T-cell (primary cell): ENCODE data around the gene CACNA2D4. TPM values are rescaled to one million over a fixed set of nuclear protein-coding genes. Genes with fewer than 3 reads are reported as not detected.
"Not testable (repeated sequence)": the region's sequence is repeated elsewhere in the genome, so short reads cannot be mapped to it uniquely, and the experiment has no call there.

Experiments used
- ATAC-seq, 4 experiments: fragments of 200-7000 bp in 3 of 4; fragments of 150-1000 bp in 1 of 4; cut with Tn5 transposase; replicated peaks in 1 of 4; 1 replicate in 3 of 4; 2 replicates in 1 of 4; pipeline ENCODE4 v1.10.0; 2021; ENCODE audit warnings: moderate library complexity in 3 of 4, mild to moderate bottlenecking in 2 of 4, moderate number of reproducible peaks in 1 of 4
- CTCF ChIA-PET, 2 donors: fragments of 300-600 bp; sonication (Branson Sonifier 250); formaldehyde crosslinking; loops; one replicate each; lab custom pipeline; 2022; ENCODE audit warnings: antibody characterized with exemption in 2 of 2; lab: Charles Lee
- POLR2A ChIA-PET, 2 donors: fragments of 300-600 bp; sonication (Branson Sonifier 250); formaldehyde crosslinking; loops; one replicate each; lab custom pipeline; 2022; ENCODE audit warnings: antibody characterized with exemption in 2 of 2; lab: Charles Lee
- DNase-seq, 35 experiments: peaks; one replicate each; pipeline versions ENCODE4 v3.0.0 to v3.0.0-alpha.2; 2013 to 2023
- H3K27ac ChIP-seq: one replicate; pipeline ENCODE4 v1.5.1; 2013; ENCODE audit warnings: low read length
- H3K27me3 ChIP-seq, 2 experiments: replicated peaks in 1 of 2; 1 replicate in 1 of 2; 2 replicates in 1 of 2; pipeline versions ENCODE4 v1.6.1 to v1.7.0; 2013; ENCODE audit warnings: low read length in 1 of 2, mixed read lengths in 1 of 2; ENCODE audit not compliant: control insufficient read depth in 2 of 2, insufficient read depth in 2 of 2; ENCODE audit errors: extremely low read depth in 1 of 2
- H3K36me3 ChIP-seq, 2 donors: 1 replicate in 1 of 2; 2 replicates in 1 of 2; pipeline versions ENCODE4 v1.6.1 to v1.7.0; 2013; ENCODE audit warnings: low read length in 1 of 2; ENCODE audit not compliant: control insufficient read depth in 2 of 2, insufficient read depth in 1 of 2; ENCODE audit errors: extremely low read depth in 1 of 2
- H3K4me1 ChIP-seq, 2 experiments: 1 replicate in 1 of 2; 2 replicates in 1 of 2; pipeline versions ENCODE4 v1.6.1 to v1.7.0; 2013; ENCODE audit warnings: low read length in 2 of 2, mixed read lengths in 1 of 2; ENCODE audit not compliant: insufficient read depth in 2 of 2, control insufficient read depth in 1 of 2; ENCODE audit errors: extremely low read depth in 1 of 2
- H3K4me3 ChIP-seq, 2 donors: 1 replicate in 1 of 2; 2 replicates in 1 of 2; pipeline versions ENCODE4 v1.5.1 to v1.7.0; 2013; ENCODE audit warnings: mild to moderate bottlenecking in 2 of 2, low read length in 1 of 2, moderate library complexity in 1 of 2; ENCODE audit not compliant: control insufficient read depth in 1 of 2; ENCODE audit errors: extremely low read depth in 1 of 2
- H3K9me3 ChIP-seq: 2 replicates; pipeline ENCODE4 v1.7.0; 2013
- H3K27ac Mint-ChIP-seq, 2 donors: one replicate each; pipeline ENCODE4 v1.8.0; 2020 to 2021; ENCODE audit warnings: mild to moderate bottlenecking in 2 of 2, mixed read lengths in 2 of 2
- H3K27me3 Mint-ChIP-seq, 2 donors: one replicate each; pipeline ENCODE4 v1.8.0; 2021 to 2022; ENCODE audit warnings: mixed read lengths in 2 of 2
- H3K36me3 Mint-ChIP-seq: one replicate; pipeline ENCODE4 v1.8.0; 2021; ENCODE audit warnings: mixed read lengths
- H3K4me1 Mint-ChIP-seq, 3 donors: one replicate each; pipeline ENCODE4 v1.8.0; 2020 to 2022; ENCODE audit warnings: mixed read lengths in 3 of 3, mild to moderate bottlenecking in 1 of 3
- H3K4me3 Mint-ChIP-seq, 3 donors: one replicate each; pipeline ENCODE4 v1.8.0; 2020 to 2022; ENCODE audit warnings: mild to moderate bottlenecking in 3 of 3, mixed read lengths in 3 of 3, moderate library complexity in 3 of 3
- H3K9me3 Mint-ChIP-seq, 3 donors: one replicate each; pipeline ENCODE4 v1.8.0; 2020 to 2022; ENCODE audit warnings: mixed read lengths in 3 of 3
- WGBS: methylation state at CpG from one replicate; pipeline ENCODE4 v1.1.5; 2013; ENCODE audit warnings: missing lambda C conversion rate; ENCODE audit not compliant: insufficient coverage; 5-methylcytosine and 5-hydroxymethylcytosine counted together
- total RNA-seq, 35 experiments: library from RNA in 6 of 35; stranded (reverse) in 6 of 35; fragments of 120-200 nt in 1 of 35; gene quantifications; one replicate each; pipeline versions ENCODE4 v1.2.1 to v1.2.4 and lab custom pipeline; 2013 to 2026

The CACNA2D4 gene
- total RNA-seq, 5 donors from 2014 or later (not counting 1 experiment from before 2014, with no cell fraction given) = 10.2 to 14.8 (median 12.1) TPM

DNA sequence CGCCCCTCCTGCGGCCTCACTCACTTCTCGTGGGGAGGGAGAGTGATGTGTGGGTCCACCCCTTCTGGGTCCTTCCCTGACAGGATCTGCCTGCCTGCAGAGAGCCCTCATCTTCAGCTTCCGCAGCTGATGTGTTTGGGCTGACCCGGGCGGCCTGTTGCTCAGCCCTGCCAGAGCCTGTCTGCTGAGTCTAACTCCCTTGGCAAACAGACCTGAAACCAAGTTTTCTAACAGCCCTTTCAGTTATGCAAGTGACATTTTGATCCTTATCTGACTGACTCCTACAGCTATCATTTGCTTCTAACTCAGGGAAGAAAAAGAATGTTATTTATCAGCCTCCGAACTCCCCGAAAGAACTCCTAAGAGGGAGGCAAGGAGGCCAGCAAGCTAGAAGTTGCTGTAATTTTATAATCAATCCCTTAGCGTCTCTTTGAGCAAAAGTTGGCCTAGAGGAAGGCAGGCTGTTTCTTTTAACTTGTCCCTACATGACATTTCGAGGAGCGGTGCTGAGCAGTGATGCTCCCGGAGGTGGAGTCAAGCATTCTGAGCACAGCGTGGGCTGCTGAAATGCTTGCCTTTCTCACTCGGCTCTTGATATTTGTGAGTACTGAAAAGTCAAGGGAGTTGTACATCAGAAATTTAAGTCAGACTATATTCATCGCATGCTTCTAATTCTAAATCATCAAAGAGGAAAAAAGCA lies 31.5 kb upstream of the CACNA2D4 start:
- H3K9me3 Mint-ChIP-seq = no peaks in the 10 kb centered on the region
- H3K27me3 ChIP-seq = no peaks in the 10 kb centered on the region
- peaks cover 74% of the 10 kb centered on the region for H3K36me3 Mint-ChIP-seq
- no peak overlapping the region for H3K4me3 ChIP-seq
- ATAC-seq (peak in 1 of 4 experiments; percentile 19), DNase-seq (no peak)
- no peaks in the 10 kb centered on the region for H3K9me3 ChIP-seq
- H3K27ac ChIP-seq = no peak overlapping the region
- CTCF ChIA-PET = interaction anchor here (0.6 to 1.5 kb wide), 2 partner anchors 8 to 10 kb away, joined by 3 to 4 read pairs; no protein-coding TSS in a partner anchor
- no peaks in the 10 kb centered on the region for H3K27me3 Mint-ChIP-seq
- H3K27ac Mint-ChIP-seq = peak overlapping the region; percentile 49 to 68
- POLR2A ChIA-PET = no interaction called here
- 93% methylated on average over 3 of the region's 15 CpGs for WGBS
- peaks cover 0 to 5% (median 3%) of the 10 kb centered on the region in 3 donors for H3K4me1 Mint-ChIP-seq
- H3K4me1 ChIP-seq = no peaks in the 10 kb centered on the region
- H3K4me3 Mint-ChIP-seq = no peak overlapping the region
- peaks cover 12 to 74% of the 10 kb centered on the region in 2 donors for H3K36me3 ChIP-seq

DNA sequence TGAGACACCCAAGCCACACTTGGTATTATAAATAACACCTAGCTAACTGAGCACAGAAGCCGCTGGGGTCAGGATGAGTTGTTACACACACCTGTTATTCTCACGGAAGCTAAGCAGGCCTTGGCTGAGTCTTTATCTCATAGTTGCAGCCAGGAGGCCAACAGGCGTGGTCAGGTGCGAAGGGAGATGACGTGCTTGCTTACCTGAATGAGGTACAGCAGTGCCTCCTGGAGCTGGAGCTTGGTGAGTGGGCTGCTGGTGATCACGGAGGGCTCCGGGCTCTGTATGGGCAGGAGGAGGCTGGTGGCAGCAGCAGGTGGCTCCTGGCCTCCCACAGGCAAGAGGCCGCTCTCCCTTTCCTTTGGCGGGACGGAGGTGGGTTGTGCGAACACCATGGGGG lies 30.4 kb upstream of the CACNA2D4 start:
- Histone ChIP-seq H3K36me3 (peaks cover 12 to 68% of the 10 kb centered on the region in 2 donors), H3K4me3 (no peak overlapping the region), H3K27ac (no peak overlapping the region), H3K9me3 (no peaks in the 10 kb centered on the region), H3K27me3 (no peaks in the 10 kb centered on the region), H3K4me1 (no peaks in the 10 kb centered on the region)
- no peak for DNase-seq
- no peak for ATAC-seq
- H3K27me3 Mint-ChIP-seq = no peaks in the 10 kb centered on the region
- H3K4me3 Mint-ChIP-seq = no peak overlapping the region
- WGBS = over 99% methylated on average over 11 of the region's 11 CpGs
- ChIA-PET CTCF (interaction anchor here (0.5 to 0.7 kb wide), 3 partner anchors 9 to 21 kb away, joined by 3 read pairs; no protein-coding TSS in a partner anchor), POLR2A (no interaction called here)
- H3K36me3 Mint-ChIP-seq = peaks cover 83% of the 10 kb centered on the region
- peaks cover 0 to 5% (median 3%) of the 10 kb centered on the region in 3 donors for H3K4me1 Mint-ChIP-seq
- H3K9me3 Mint-ChIP-seq = no peaks in the 10 kb centered on the region
- H3K27ac Mint-ChIP-seq = peak overlapping the region in 1 of 2 donors; percentile 2

DNA sequence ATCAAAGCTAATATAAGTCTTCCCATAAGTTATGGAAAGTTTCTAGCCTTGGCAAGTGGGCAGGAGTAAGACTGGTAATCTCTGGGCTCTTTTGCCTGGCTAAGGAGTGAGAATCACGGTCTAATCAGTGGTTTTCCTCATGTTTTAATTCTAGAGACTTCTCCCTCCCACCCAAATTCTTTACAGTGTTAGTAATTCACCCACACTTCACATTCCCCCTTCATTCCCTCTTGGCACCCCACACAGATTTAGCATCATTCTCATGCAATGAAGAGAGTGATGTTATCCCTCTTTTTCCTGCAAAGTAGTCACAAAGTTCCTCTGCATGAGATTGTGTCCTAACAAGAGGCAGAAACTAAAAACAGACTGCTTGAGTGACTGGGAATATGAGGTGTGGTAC lies 28.6 kb upstream of the CACNA2D4 start:
- H3K27ac Mint-ChIP-seq = no peak overlapping the region
- no peak overlapping the region for H3K4me3 Mint-ChIP-seq

DNA sequence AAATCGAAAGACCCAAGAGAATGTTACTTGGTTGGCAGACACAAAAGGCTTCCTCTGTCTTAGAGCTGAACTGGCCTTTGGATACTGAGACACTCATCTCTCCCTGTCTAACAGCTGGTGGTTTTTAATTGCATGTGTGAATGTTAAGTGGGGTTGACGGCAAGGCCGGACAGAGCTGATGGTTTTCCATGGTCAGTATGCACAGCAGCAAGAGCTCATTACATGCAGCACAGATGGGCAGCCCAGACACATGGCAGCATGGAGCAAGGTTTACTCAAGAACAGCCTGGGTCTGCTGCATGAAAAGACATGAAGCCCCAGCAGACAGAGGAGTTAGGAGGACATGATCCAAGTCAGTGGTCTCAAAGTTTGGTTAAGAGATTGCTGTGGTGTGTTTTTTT lies 27.8 kb upstream of the CACNA2D4 start:
- ATAC-seq = no peak
- H3K36me3 Mint-ChIP-seq = peaks cover 76% of the 10 kb centered on the region
- CTCF ChIA-PET = no interaction called here

More for the DNA sequence above, 28.6 kb upstream of the CACNA2D4 start:
- no peak overlapping the region for H3K4me3 ChIP-seq
- ATAC-seq = no peak
- H3K4me1 ChIP-seq = no peaks in the 10 kb centered on the region
- peaks cover 83% of the 10 kb centered on the region for H3K36me3 Mint-ChIP-seq
- no peak overlapping the region for H3K27ac ChIP-seq
- WGBS = no CpG with 5 or more reads among the region's 1 CpG
- DNase-seq = no peak
- peaks cover 6 to 58% of the 10 kb centered on the region in 2 donors for H3K36me3 ChIP-seq
- ChIA-PET CTCF (no interaction called here), POLR2A (no interaction called here)
- no peaks in the 10 kb centered on the region for H3K9me3 Mint-ChIP-seq
- H3K4me1 Mint-ChIP-seq = peaks cover 0 to 5% (median 3%) of the 10 kb centered on the region in 3 donors
- no peaks in the 10 kb centered on the region for H3K27me3 Mint-ChIP-seq
- no peaks in the 10 kb centered on the region for H3K27me3 ChIP-seq
- H3K9me3 ChIP-seq = no peaks in the 10 kb centered on the region

DNA sequence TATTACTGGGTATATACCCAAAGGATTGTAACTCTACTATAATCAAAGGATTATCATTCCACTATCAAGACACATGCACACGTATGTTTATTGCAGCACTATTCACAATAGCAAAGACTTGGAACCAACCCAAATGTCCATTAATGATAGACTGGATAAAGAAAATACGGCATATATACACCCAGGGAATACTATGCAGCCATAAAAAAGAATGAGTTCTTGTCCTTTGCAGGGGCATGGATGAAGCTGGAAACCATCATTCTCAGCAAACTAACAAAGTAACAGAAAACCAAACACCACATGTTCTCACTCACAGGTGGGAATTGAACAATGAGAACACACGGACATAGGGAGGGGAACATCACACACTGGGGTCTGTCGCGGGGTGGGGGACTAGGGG lies 27.1 kb upstream of the CACNA2D4 start:
- H3K4me3 Mint-ChIP-seq, CTCF ChIA-PET, H3K4me1 ChIP-seq, ATAC-seq, POLR2A ChIA-PET, DNase-seq, H3K27ac ChIP-seq, H3K27me3 ChIP-seq, H3K9me3 ChIP-seq, H3K27me3 Mint-ChIP-seq, H3K4me1 Mint-ChIP-seq, H3K4me3 ChIP-seq, H3K9me3 Mint-ChIP-seq: not testable (repeated sequence)
- WGBS = 100% methylated on average over 1 of the region's 5 CpGs
- Mint-ChIP-seq H3K27ac (peak overlapping the region in 1 of 2 donors; percentile 15), H3K36me3 (peaks cover 77% of the 10 kb centered on the region)
- H3K36me3 ChIP-seq = peaks cover 3 to 42% of the 10 kb centered on the region in 2 donors

More for the DNA sequence above, 27.8 kb upstream of the CACNA2D4 start:
- H3K36me3 ChIP-seq = peaks cover 3 to 50% of the 10 kb centered on the region in 2 donors
- 95% methylated on average over 2 of the region's 3 CpGs for WGBS
- no peaks in the 10 kb centered on the region for H3K27me3 ChIP-seq
- H3K27ac Mint-ChIP-seq = no peak overlapping the region
- H3K9me3 Mint-ChIP-seq = no peaks in the 10 kb centered on the region
- no peak overlapping the region for H3K4me3 ChIP-seq
- no peak overlapping the region for H3K27ac ChIP-seq
- no peaks in the 10 kb centered on the region for H3K4me1 ChIP-seq
- H3K27me3 Mint-ChIP-seq = no peaks in the 10 kb centered on the region
- POLR2A ChIA-PET = interaction anchor here in 1 of 2 donors (0.6 kb wide), 1 partner anchor 303 kb away, joined by 3 read pairs; no protein-coding TSS in a partner anchor
- H3K4me1 Mint-ChIP-seq = peaks cover 0 to 5% (median 3%) of the 10 kb centered on the region in 3 donors
- H3K9me3 ChIP-seq = no peaks in the 10 kb centered on the region
- no peak for DNase-seq
- no peak overlapping the region for H3K4me3 Mint-ChIP-seq

DNA sequence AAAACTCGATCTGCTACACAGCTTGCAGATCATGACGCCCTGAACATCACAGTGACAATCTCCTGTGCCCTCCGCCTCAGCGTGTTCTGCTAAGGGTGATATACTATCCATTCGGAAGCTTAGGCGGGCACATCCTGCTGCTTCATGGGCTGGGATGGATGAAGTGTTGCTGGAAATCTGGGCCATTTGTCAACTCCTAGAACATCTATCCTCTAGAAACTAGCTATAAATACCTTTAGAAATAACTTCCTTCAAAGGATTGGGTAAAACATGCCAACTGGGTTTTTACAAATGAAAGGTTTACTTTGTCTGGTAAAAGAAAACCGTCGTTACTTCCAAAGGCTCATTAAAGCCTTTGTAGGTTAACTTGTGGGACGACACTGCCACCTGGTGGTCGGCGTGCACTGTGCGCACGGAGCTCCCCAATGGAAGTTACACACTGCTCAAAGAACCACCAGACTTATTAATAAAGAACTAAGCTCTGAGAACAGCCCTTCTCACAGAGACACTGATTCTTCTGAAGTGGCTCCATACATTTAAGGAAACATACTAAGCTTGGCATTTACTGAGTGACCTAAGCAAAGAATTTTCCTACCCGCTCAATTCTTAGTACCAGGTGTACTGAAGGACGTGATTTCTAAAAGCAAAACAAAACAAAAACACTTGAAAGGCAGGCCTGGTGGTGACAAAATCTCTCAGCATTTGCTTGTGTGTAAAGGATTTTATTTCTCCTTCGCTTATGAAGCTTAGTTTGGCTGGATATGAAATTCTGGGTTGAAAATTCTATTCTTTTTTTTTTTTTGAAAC lies 21.6 kb upstream of the CACNA2D4 start:
- Histone ChIP-seq H3K9me3 (no peaks in the 10 kb centered on the region), H3K27me3 (no peaks in the 10 kb centered on the region), H3K4me3 (no peak overlapping the region), H3K36me3 (peaks cover 0 to 21% of the 10 kb centered on the region in 2 donors), H3K4me1 (peaks cover 0 to 4% of the 10 kb centered on the region in 2 experiments), H3K27ac (no peak overlapping the region)
- H3K27me3 Mint-ChIP-seq = no peaks in the 10 kb centered on the region
- DNase-seq = peak; percentile 70 to 93 (median 88)
- WGBS = 29% methylated on average over 7 of the region's 16 CpGs
- H3K27ac Mint-ChIP-seq = peak overlapping the region in 1 of 2 donors; percentile 29
- ChIA-PET CTCF (interaction anchor here (0.6 to 2.6 kb wide), 58 partner anchors 8 to 848 kb away, joined by 3 to 61 read pairs (median 4); partner anchors contain the start of gene CACNA2D4 (in 1 of the 2)), POLR2A (interaction anchor here in 1 of 2 donors (0.6 to 0.7 kb wide), 2 partner anchors 16 to 19 kb away, joined by 3 to 4 read pairs; no protein-coding TSS in a partner anchor)
- peaks cover 4 to 5% (median 5%) of the 10 kb centered on the region in 3 donors for H3K4me1 Mint-ChIP-seq
- ATAC-seq = peak; percentile 86 to 100 (median 97)
- H3K9me3 Mint-ChIP-seq = no peaks in the 10 kb centered on the region
- peaks cover 44% of the 10 kb centered on the region for H3K36me3 Mint-ChIP-seq
- no peak overlapping the region for H3K4me3 Mint-ChIP-seq
